GM19468 (cell line): Measurements from ENCODE around the gene CNNM2.

Experiments used
- ATAC-seq: cut with Tn5 transposase; IDR thresholded peaks from one replicate; pipeline ENCODE4 v1.9.1; 2021; ENCODE audit warnings: mild to moderate bottlenecking, moderate library complexity, moderate number of reproducible peaks; ENCODE audit not compliant: unreplicated experiment; ENCODE audit errors: extremely low read depth

The CNNM2 gene

GRCh38 chr10:102917962-102918816, at the start of gene CNNM2:
CNNM2 (plus strand) TSS chr10:102918294; CDS start chr10:102918481, 187 bp downstream.
- peak; percentile 88 for ATAC-seq

DNA sequence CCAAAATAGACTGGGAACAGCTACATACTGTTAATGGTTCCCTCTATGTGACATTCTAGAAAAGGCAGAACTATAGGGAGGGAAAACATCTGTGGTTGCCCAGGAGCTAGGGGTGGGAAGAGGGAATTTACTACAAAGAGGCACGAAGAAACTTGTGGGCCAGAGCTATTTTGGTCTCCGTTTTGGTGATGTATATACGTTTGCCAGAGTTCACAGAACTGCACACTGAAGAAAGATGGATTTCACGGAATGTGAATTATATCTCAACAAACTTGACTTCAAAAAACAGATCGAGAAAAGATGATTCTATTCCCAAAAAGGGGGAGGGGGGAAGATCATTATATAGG, 49.2 kb upstream of the CNNM2 start:
- no peak for ATAC-seq

GRCh38 chr10:102869258-102870198, 48.6 kb upstream of the CNNM2 start, which contains the start of gene AS3MT:
AS3MT (plus strand) TSS chr10:102869470; CDS start chr10:102869593, 123 bp downstream.
- ATAC-seq, result no peak

GRCh38 chr10:102870221-102870620, 47.9 kb upstream of the CNNM2 start:
- ATAC-seq, result no peak

- no peak for ATAC-seq
Measured at GRCh38 chr10:102872163-102872562, 45.9 kb upstream of the CNNM2 start.

DNA sequence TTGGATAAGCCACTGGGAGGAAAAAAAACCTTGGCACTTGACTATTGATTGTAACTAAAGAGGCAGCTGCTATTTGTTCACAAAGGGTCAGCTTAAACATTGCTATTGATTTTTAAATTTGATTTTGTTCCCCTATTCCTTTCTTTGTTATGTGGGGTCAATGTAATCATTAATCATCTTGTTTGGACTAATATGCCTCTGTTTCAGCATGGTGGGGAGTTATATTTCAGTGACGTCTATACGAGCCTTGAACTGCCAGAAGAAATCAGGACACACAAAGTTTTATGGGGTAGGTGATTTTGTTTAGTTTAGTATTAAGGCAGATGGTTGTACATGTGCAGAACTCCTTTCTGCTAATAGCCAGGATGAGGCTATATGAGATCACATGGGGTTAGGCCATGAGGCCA, 41.3 kb upstream of the CNNM2 start:
- no peak for ATAC-seq

- no peak for ATAC-seq
Measured at GRCh38 chr10:102878629-102879028, 39.5 kb upstream of the CNNM2 start.

DNA sequence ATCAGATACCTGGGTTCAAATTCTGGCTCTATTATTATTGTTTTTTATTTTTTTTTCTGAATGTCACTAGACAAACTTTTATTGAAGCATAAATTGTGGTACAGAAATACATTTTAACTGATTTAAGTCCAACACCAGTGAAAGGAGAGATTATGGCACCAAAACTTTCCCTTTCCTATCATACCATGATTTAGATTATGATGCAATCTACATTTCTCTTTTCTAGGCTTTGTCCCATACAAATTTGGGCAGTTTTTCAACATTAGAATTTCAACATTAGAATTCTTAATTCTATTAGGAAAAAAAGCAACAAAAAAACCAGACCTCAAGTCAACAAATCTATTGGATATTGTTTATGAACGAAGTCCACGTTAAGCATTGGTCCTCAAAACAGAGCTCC, 37.8 kb upstream of the CNNM2 start:
- no peak for ATAC-seq

DNA sequence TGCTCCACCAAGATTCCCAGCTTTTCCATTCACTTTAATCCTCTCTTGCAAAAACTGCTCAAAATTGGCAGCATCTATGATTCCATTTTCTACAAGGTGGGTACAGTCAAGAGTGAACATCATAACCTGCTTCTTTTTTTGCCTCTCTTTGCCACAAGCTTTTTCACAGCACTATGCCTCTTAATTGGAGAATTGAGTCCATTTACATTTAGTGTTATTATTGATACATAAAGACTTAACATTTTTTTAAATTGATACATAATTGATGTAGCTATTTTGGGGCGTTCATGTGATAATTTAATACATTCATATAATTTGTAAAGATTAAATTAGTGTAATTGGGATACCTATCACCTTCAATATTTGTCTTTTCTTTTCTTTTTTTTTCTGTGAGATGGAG, 30.0 kb upstream of the CNNM2 start:
- ATAC-seq, result no peak

GRCh38 chr10:102894466-102895213, 23.5 kb upstream of the CNNM2 start:
- ATAC-seq, result no peak

DNA sequence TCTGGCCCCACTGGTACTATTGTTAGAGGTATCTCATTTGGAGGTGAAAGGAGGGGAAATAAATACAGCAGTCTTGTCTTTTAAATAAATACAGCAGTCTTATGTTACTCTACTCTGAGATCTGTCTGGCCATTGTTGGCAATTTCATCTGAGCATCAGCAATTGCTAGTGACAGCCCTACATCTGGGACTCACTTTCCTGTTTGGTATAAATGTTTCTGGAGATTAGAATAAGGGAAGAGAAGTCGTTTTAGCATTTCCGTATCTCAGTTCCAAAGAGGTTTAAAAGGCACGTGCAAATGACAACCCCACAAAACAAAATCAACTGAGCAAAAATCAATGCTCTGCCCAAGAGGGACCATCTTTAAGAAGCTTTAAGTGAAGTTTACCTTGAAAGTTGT, 18.1 kb upstream of the CNNM2 start:
- no peak for ATAC-seq

DNA sequence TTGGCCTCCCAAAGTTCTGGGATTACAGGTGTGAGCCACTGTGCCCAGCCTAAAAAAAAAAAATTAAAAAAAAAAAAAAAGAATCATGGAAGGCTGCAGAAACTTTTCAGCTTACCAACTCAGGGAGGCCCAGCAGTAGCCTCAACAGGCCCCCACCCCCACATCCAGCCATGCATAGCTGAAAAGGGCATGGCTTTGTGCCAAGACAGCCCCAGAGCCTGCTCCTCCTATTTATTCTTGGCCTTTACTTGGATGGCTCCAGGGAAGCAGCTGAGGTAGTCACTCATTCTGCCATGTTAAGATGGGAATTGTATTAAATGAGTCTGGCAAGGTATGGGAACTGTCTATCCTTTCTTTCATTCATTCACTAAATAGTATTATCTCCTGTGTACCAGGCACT, 13.7 kb upstream of the CNNM2 start:
- no peak for ATAC-seq

GRCh38 chr10:102906507-102906906, 11.6 kb upstream of the CNNM2 start:
- ATAC-seq, result no peak

DNA sequence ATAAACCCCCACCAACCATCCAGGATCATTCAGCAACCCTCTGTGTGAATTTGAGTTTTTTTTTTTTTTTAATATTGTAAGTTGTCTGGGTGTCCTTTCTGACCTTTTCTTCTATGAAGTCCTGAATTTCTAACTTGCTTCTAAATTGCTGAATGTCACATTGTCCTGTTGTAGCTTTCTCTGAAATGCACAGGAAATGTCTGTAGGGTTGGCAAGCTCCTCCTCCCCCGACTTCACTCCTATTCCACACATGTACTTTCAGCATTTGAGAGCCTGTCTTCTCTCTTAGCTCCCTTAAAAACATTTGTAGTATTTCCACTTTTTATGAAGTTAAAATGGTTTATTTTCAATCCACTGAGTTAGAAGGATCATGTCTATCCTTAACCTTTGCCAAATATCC, 3.3 kb upstream of the CNNM2 start:
- ATAC-seq, result no peak

- no peak for ATAC-seq
Measured at GRCh38 chr10:102916173-102916572, 1.9 kb upstream of the CNNM2 start.

DNA sequence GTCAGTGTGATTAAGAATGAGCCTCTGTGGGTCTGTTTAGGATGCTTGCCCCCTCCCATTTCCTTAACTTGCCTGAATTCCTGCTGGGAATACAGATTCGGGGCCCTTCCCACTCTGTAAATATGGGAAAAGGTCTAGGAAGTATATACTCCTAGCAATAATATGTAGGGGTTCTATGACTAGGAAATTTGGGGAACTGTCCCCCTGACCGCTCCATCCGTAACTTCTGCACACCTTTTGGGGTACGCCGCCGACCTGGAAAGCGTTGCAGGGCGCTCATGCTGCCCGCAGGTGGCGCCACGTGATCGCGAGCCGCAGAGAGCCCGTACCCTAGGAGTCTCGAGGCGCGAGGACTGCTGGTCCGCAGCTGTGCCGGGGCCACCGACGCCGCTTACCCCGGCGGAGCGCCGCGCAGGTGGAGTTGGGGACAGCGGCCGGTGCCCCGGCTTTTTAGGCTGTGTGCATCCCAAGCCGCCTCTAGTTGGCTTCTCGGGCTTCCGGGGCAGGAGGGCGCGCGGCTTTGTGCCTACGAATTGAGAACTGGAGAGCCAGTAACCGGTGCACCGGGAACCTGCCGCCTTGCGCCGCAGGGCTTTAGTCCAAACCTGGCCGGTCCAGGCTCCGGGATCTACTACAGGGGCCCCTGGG, 656 bp upstream of the CNNM2 start:
- ATAC-seq, result no peak

- no peak for ATAC-seq
Measured at GRCh38 chr10:102918817-102919245, 737 bp downstream of the CNNM2 start.

- ATAC-seq, result no peak
Measured at GRCh38 chr10:102919246-102919959, 1.3 kb downstream of the CNNM2 start.
